ENCODE results near the gene HS3ST2.
"Not testable (repeated sequence)": the region's sequence is repeated elsewhere in the genome, so short reads cannot be mapped to it uniquely, and the experiment has no call there.

HS3ST2 gene

GRCh38 chr16:22885951-22886350 is 72.0 kb downstream of the HS3ST2 start:
- DNase-seq = no peak

GRCh38 chr16:22886927-22887326 is 73.0 kb downstream of the HS3ST2 start:
- DNase-seq = no peak

GRCh38 chr16:22887445-22887844 is 73.5 kb downstream of the HS3ST2 start:
- no peak for DNase-seq

GRCh38 chr16:22888791-22889190 is 74.8 kb downstream of the HS3ST2 start:
- no peak for DNase-seq

- no peak for DNase-seq
Measured at GRCh38 chr16:22890976-22891375, 77.0 kb downstream of the HS3ST2 start.

- no peak for DNase-seq
Measured at GRCh38 chr16:22897184-22897583, 83.2 kb downstream of the HS3ST2 start.

- no peak for DNase-seq
Measured at GRCh38 chr16:22898131-22898530, 84.2 kb downstream of the HS3ST2 start.

- no peak for DNase-seq
Measured at GRCh38 chr16:22898874-22899348, 84.9 kb downstream of the HS3ST2 start.

- not testable (repeated sequence) for DNase-seq
Measured at GRCh38 chr16:22899567-22899966, 85.6 kb downstream of the HS3ST2 start.

GRCh38 chr16:22900863-22901262 is 86.9 kb downstream of the HS3ST2 start:
- DNase-seq = no peak

- DNase-seq = no peak
Measured at GRCh38 chr16:22901563-22901962, 87.6 kb downstream of the HS3ST2 start.

GRCh38 chr16:22903716-22904115 is 89.8 kb downstream of the HS3ST2 start:
- DNase-seq = no peak

- DNase-seq = no peak
Measured at GRCh38 chr16:22912654-22913053, 98.7 kb downstream of the HS3ST2 start.

GRCh38 chr16:22915003-22915402 is 101.0 kb downstream of the HS3ST2 start:
- no peak for DNase-seq

GRCh38 chr16:22923491-22923890 is 109.5 kb downstream of the HS3ST2 start:
- no peak for DNase-seq

- DNase-seq = no peak
Measured at GRCh38 chr16:22924492-22924891, 110.5 kb downstream of the HS3ST2 start.

GRCh38 chr16:22926105-22926751 is 112.3 kb downstream of the HS3ST2 start:
- no peak for DNase-seq

- no peak for DNase-seq
Measured at GRCh38 chr16:22927306-22927705, 113.3 kb downstream of the HS3ST2 start.

- DNase-seq = no peak
Measured at GRCh38 chr16:22928882-22929435, 115.0 kb downstream of the HS3ST2 start.

- no peak for DNase-seq
Measured at GRCh38 chr16:22929461-22929860, 115.5 kb downstream of the HS3ST2 start.

- no peak for DNase-seq
Measured at GRCh38 chr16:22932032-22932771, 118.2 kb downstream of the HS3ST2 start.

GRCh38 chr16:22933173-22933572 is 119.2 kb downstream of the HS3ST2 start:
- DNase-seq = no peak

GRCh38 chr16:22934786-22935185 is 120.8 kb downstream of the HS3ST2 start:
- DNase-seq = no peak

GRCh38 chr16:22937169-22937568 is 123.2 kb downstream of the HS3ST2 start:
- DNase-seq = no peak
